Measurements from ENCODE around the gene MS4A3. TPM values are rescaled to one million over a fixed set of nuclear protein-coding genes. Genes with fewer than 3 reads are reported as not detected.
"Not testable (repeated sequence)": the region's sequence is repeated elsewhere in the genome, so short reads cannot be mapped to it uniquely, and the experiment has no call there.

The MS4A3 gene
- polyA plus RNA-seq, 1 experiment = not detected

DNA sequence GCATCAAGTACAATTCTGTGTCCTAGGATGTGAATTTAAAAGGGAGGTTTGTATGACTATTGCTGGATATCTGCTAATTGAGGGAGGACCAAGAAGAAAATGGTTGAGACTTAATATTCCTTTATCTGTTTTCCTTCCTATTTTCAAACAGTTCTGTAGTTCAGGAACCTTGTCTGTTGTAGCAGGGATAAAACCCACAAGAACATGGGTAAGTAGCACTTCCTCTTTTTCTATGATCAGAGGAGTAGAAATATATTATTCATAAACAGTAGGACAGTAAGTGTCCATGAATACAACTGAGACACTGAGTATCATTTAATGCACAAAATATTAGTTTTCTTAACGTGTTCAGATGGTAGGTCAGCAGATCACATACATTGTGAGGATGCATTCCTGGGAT is 7.6 kb downstream of the MS4A3 start:
- CTCF ChIA-PET = no interaction called here

DNA sequence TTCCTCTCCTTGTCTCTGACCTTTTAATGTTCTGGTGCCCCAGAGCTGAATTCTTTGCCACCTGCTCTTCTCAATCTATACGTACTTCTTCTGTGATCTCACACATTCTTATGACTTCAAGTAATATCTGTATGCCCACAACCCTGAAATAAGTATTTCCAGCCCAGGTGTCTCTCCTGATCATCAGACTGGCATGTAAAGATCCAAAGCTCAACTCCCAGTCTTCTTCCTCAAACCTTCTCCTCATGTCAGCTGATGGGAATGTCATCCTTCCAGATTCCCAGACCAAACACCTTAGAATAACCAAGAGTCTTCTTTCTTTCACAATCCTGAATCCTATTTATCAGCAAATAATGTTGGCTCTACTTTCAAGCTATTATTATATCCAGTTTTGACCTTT is 9.3 kb downstream of the MS4A3 start:
- Histone ChIP-seq H3K27me3 (ENCODE audit: control insufficient read depth, insufficient read depth, low read length) (no peaks in the 10 kb centered on the region), H3K27ac (ENCODE audit: low read depth, low read length) (no peak overlapping the region), H3K4me3 (ENCODE audit: low read depth, low read length) (no peak overlapping the region), H3K9me3 (ENCODE audit: control insufficient read depth, insufficient read depth, low read length) (peaks cover 12% of the 10 kb centered on the region)
- POLR2A ChIA-PET = no interaction called here
- CTCF ChIA-PET = no interaction called here
- no peak for DNase-seq (ENCODE audit: low read depth, low spot score)
- TF ChIP-seq, protein P1, sequence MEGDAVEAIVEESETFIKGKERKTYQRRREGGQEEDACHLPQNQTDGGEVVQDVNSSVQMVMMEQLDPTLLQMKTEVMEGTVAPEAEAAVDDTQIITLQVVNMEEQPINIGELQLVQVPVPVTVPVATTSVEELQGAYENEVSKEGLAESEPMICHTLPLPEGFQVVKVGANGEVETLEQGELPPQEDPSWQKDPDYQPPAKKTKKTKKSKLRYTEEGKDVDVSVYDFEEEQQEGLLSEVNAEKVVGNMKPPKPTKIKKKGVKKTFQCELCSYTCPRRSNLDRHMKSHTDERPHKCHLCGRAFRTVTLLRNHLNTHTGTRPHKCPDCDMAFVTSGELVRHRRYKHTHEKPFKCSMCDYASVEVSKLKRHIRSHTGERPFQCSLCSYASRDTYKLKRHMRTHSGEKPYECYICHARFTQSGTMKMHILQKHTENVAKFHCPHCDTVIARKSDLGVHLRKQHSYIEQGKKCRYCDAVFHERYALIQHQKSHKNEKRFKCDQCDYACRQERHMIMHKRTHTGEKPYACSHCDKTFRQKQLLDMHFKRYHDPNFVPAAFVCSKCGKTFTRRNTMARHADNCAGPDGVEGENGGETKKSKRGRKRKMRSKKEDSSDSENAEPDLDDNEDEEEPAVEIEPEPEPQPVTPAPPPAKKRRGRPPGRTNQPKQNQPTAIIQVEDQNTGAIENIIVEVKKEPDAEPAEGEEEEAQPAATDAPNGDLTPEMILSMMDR (IDR thresholded peaks at IDR 0.05; ENCODE audit: low read depth, low read length) = no peak

More for the DNA sequence above, 7.6 kb downstream of the MS4A3 start:
- POLR2A ChIA-PET = no interaction called here
- TF ChIP-seq, protein P1 (IDR thresholded peaks at IDR 0.05; ENCODE audit: low read depth, low read length) = no peak
- Histone ChIP-seq H3K9me3 (ENCODE audit: control insufficient read depth, insufficient read depth, low read length) (peaks cover 12% of the 10 kb centered on the region), H3K4me3 (ENCODE audit: low read depth, low read length) (no peak overlapping the region), H3K27me3 (ENCODE audit: control insufficient read depth, insufficient read depth, low read length) (no peaks in the 10 kb centered on the region), H3K27ac (ENCODE audit: low read depth, low read length) (no peak overlapping the region)
- DNase-seq (ENCODE audit: low read depth, low spot score) = no peak

DNA sequence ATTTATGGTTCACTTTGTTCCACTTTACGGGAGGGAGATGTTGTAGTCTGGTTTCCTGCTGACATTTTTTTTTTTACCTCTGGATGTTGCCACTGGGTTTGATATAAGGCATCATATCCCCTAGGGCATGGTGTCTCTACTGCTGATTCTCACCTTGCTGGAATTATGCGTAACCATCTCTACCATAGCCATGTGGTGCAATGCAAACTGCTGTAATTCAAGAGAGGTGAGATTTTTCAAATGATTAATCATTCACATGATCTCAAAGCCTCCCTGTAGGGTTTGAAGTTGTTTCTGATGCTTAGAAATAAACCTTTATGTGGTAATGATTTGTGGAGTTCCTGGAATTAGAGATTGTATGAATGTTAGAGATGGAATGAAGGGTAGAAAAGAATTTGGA is 13.0 kb downstream of the MS4A3 start:
- ChIA-PET POLR2A (no interaction called here), CTCF (no interaction called here)
- TF ChIP-seq, protein P1 (IDR thresholded peaks at IDR 0.05; ENCODE audit: low read depth, low read length) = no peak
- no peak overlapping the region for H3K4me3 ChIP-seq (ENCODE audit: low read depth, low read length)
- H3K27ac ChIP-seq (ENCODE audit: low read depth, low read length) = no peak overlapping the region
- no peaks in the 10 kb centered on the region for H3K27me3 ChIP-seq (ENCODE audit: control insufficient read depth, insufficient read depth, low read length)
- no peak for DNase-seq (ENCODE audit: low read depth, low spot score)
- peaks cover 20% of the 10 kb centered on the region for H3K9me3 ChIP-seq (ENCODE audit: control insufficient read depth, insufficient read depth, low read length)

DNA sequence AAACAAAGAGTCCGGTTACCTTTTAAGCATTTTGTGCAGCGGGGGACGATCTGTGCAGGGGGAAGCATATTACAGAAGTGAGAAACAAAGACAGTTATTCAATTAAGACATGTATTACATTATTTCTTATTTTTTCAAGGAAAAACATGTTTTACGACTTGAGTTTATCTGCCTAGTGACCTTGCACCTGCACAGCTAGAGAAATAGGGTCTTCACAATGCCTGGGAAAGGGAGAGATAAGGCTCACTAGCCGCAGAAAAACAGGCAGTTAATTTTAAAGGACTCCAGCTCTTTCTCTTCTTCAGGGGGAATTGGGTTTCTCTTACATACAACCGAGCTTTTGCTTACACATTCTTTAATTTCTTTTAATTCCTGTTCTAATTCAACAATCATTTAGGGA is 15.2 kb downstream of the MS4A3 start:
- H3K27ac ChIP-seq (ENCODE audit: low read depth, low read length); H3K4me3 ChIP-seq (ENCODE audit: low read depth, low read length); DNase-seq (ENCODE audit: low read depth, low spot score); POLR2A ChIA-PET; CTCF ChIA-PET; H3K27me3 ChIP-seq (ENCODE audit: control insufficient read depth, insufficient read depth, low read length): not testable (repeated sequence)
- H3K9me3 ChIP-seq (ENCODE audit: control insufficient read depth, insufficient read depth, low read length) = peaks cover 16% of the 10 kb centered on the region; the same call in 1 of the 2 replicates

DNA sequence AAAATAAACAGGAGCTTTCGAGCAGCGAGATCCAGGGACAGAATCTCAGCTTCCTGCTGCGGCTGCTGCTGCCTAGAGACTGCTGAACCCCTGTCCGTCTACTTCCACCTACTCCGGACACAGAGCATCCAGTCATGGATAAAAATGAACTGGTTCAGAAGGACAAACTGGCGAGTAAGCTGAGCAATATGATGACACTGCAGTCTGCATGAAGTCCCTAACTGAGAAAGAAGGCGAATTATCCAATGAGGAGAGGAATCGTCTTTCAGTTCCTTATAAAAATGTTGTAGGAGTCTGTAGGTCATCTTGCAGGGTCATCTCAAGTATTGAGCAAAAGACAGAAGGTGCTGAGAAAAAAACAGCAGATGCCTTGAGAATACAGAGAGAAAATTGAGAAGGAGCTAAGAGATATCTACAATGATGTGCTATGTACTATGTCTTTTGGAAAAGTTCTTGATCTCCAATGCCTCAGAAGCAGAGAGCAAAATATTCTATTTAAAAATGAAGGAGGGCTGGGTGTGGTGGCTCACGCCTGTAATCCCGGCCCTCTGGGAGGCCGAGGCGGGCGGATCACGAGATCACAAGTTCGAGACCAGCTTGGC is 20.9 kb downstream of the MS4A3 start:
- no peaks in the 10 kb centered on the region for H3K27me3 ChIP-seq (ENCODE audit: control insufficient read depth, insufficient read depth, low read length)
- no peak overlapping the region for H3K4me3 ChIP-seq (ENCODE audit: low read depth, low read length)
- POLR2A ChIA-PET = no interaction called here
- DNase-seq (ENCODE audit: low read depth, low spot score) = no peak
- H3K9me3 ChIP-seq (ENCODE audit: control insufficient read depth, insufficient read depth, low read length) = peaks cover 14% of the 10 kb centered on the region
- CTCF ChIA-PET = no interaction called here
- TF ChIP-seq, protein P1 (IDR thresholded peaks at IDR 0.05; ENCODE audit: low read depth, low read length) = no peak
- H3K27ac ChIP-seq (ENCODE audit: low read depth, low read length) = no peak overlapping the region

DNA sequence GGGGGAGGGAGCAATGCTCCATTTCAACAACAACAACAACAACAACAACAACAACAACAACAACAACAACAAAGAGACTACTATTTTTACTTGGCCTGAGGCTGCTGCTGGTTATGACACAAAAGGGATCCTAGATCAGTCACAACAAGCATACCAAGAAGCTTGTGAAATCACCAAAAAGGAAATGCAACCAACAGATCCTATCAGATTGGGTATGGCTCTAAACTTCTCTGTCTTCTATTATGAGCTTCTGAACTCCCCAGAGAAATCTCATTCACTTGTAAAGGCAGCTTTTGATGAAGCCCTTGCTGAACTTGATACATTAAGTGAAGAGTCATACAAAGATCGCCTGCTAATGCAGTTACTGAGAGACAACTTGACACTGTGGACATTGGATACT is 21.5 kb downstream of the MS4A3 start:
- Histone ChIP-seq H3K4me3 (ENCODE audit: low read depth, low read length) (no peak overlapping the region), H3K9me3 (ENCODE audit: control insufficient read depth, insufficient read depth, low read length) (peaks cover 14% of the 10 kb centered on the region), H3K27ac (ENCODE audit: low read depth, low read length) (no peak overlapping the region), H3K27me3 (ENCODE audit: control insufficient read depth, insufficient read depth, low read length) (no peaks in the 10 kb centered on the region)
- TF ChIP-seq, protein P1 (IDR thresholded peaks at IDR 0.05; ENCODE audit: low read depth, low read length) = no peak
- no peak for DNase-seq (ENCODE audit: low read depth, low spot score)
- ChIA-PET POLR2A (no interaction called here), CTCF (no interaction called here)

Data from AG04450 (cell line).